Liver (tissue), 9 donors: ENCODE measurements around the gene PTER. TPM values are rescaled to one million over a fixed set of nuclear protein-coding genes. Genes with fewer than 3 reads are reported as not detected.

Experiments used
- DNase-seq: peaks from one replicate; pipeline ENCODE4 v3.0.0-alpha.2; 2017; ENCODE audit warnings: low spot score
- H3K27ac ChIP-seq, 2 donors: one replicate each; pipeline ENCODE4 v1.7.0; 2013; ENCODE audit warnings: inconsistent platforms in 2 of 2, low read length in 2 of 2, control low read depth in 1 of 2, low read depth in 1 of 2, mild to moderate bottlenecking in 1 of 2
- H3K27me3 ChIP-seq, 4 donors: one replicate each; pipeline versions ENCODE4 v1.6.1 to v1.7.0; 2013; ENCODE audit warnings: low read length in 3 of 4, inconsistent platforms in 1 of 4, mild to moderate bottlenecking in 1 of 4, moderate library complexity in 1 of 4; ENCODE audit not compliant: control insufficient read depth in 4 of 4, insufficient read depth in 4 of 4
- H3K36me3 ChIP-seq, 4 donors: one replicate each; pipeline versions ENCODE4 v1.6.1 to v1.7.0; 2013; ENCODE audit warnings: low read length in 3 of 4, mild to moderate bottlenecking in 3 of 4, low read depth in 1 of 4, moderate library complexity in 1 of 4; ENCODE audit not compliant: control insufficient read depth in 4 of 4, insufficient read depth in 3 of 4
- H3K4me1 ChIP-seq, 4 donors: one replicate each; pipeline versions ENCODE4 v1.6.1 to v1.7.0; 2013; ENCODE audit warnings: low read length in 3 of 4, mild to moderate bottlenecking in 3 of 4, moderate library complexity in 1 of 4; ENCODE audit not compliant: control insufficient read depth in 4 of 4, insufficient read depth in 4 of 4
- H3K4me3 ChIP-seq, 3 donors: one replicate each; pipeline versions ENCODE4 v1.6.1 to v1.7.0; 2013; ENCODE audit warnings: low read length in 3 of 3, control low read depth in 1 of 3, low read depth in 1 of 3, mild to moderate bottlenecking in 1 of 3
- H3K9ac ChIP-seq, 2 donors: one replicate each; pipeline ENCODE4 v1.7.0; 2013; ENCODE audit warnings: low read length in 2 of 2, mild to moderate bottlenecking in 2 of 2, moderate library complexity in 2 of 2, control low read depth in 1 of 2, low read depth in 1 of 2
- H3K9me3 ChIP-seq, 4 donors: one replicate each; pipeline versions ENCODE4 v1.6.1 to v1.7.0; 2013; ENCODE audit warnings: low read length in 3 of 4; ENCODE audit not compliant: control insufficient read depth in 4 of 4
- CTCF ChIP-seq: fragments of 150-350 bp; IDR thresholded peaks from 2 replicates; pipeline ENCODE4 v1.5.1; 2017; ENCODE audit warnings: improper control_type of control experiment, low read depth, low read length; ENCODE audit not compliant: missing input control
- EGR1 ChIP-seq, 2 donors: IDR thresholded peaks; 2 replicates each; pipeline ENCODE4 v1.6.1; 2016 to 2018; ENCODE audit warnings: antibody characterized with exemption in 2 of 2, low read depth in 2 of 2
- FOXA1 ChIP-seq: IDR thresholded peaks from 2 replicates; pipeline ENCODE4 v1.6.1; 2016; ENCODE audit warnings: antibody characterized with exemption
- FOXA2 ChIP-seq: IDR thresholded peaks from 2 replicates; pipeline ENCODE4 v1.6.1; 2016; ENCODE audit warnings: antibody characterized with exemption
- GABPA ChIP-seq, 2 donors: IDR thresholded peaks in 1 of 2; conservative IDR thresholded peaks in 1 of 2; 2 replicates each; pipeline ENCODE4 v1.6.1; 2016; ENCODE audit warnings: antibody characterized with exemption in 2 of 2, mild to moderate bottlenecking in 1 of 2, moderate library complexity in 1 of 2
- HNF4A ChIP-seq, 2 donors: conservative IDR thresholded peaks; 2 replicates each; pipeline ENCODE4 v1.6.1; 2016; ENCODE audit warnings: antibody characterized with exemption in 2 of 2, mild to moderate bottlenecking in 2 of 2
- HNF4G ChIP-seq: IDR thresholded peaks from 2 replicates; pipeline ENCODE4 v1.6.1; 2016; ENCODE audit warnings: antibody characterized with exemption
- JUND ChIP-seq, 2 donors: IDR thresholded peaks; 2 replicates each; pipeline ENCODE4 v1.6.1; 2016; ENCODE audit warnings: antibody characterized with exemption in 2 of 2
- NR2F2 ChIP-seq: IDR thresholded peaks from 2 replicates; pipeline ENCODE4 v1.6.1; 2016; ENCODE audit warnings: antibody characterized with exemption
- RAD21 ChIP-seq, 2 donors: IDR thresholded peaks; 2 replicates each; pipeline ENCODE4 v1.6.1; 2016; ENCODE audit warnings: antibody characterized with exemption in 2 of 2, mild to moderate bottlenecking in 2 of 2
- REST ChIP-seq: IDR thresholded peaks from 2 replicates; pipeline ENCODE4 v1.6.1; 2016; ENCODE audit warnings: antibody characterized with exemption, mild to moderate bottlenecking
- RXRA ChIP-seq, 2 donors: IDR thresholded peaks; 2 replicates each; pipeline ENCODE4 v1.6.1; 2017 to 2018; ENCODE audit warnings: antibody characterized with exemption in 2 of 2, mild to moderate bottlenecking in 1 of 2
- SP1 ChIP-seq: IDR thresholded peaks from 2 replicates; pipeline ENCODE4 v1.6.1; 2018; ENCODE audit warnings: antibody characterized with exemption, mild to moderate bottlenecking
- TAF1 ChIP-seq: conservative IDR thresholded peaks from 2 replicates; pipeline ENCODE4 v1.6.1; 2016; ENCODE audit warnings: antibody characterized with exemption, mild to moderate bottlenecking
- YY1 ChIP-seq: IDR thresholded peaks from 2 replicates; pipeline ENCODE4 v1.6.1; 2016; ENCODE audit warnings: antibody characterized with exemption, mild to moderate bottlenecking
- ZBTB33 ChIP-seq: IDR thresholded peaks from 2 replicates; pipeline ENCODE4 v1.6.1; 2016; ENCODE audit warnings: antibody characterized with exemption
- WGBS: extraction: QIAGEN DNeasy Blood & Tissue Kit; methylation state at CpG from one replicate; pipeline ENCODE4 v1.1.7; 2013; 5-methylcytosine and 5-hydroxymethylcytosine counted together
- polyA plus RNA-seq, 2 donors: library from polyadenylated mRNA; stranded (reverse) in 1 of 2; unstranded in 1 of 2; fragments of 200-250 nt in 1 of 2; fragments of >200 nt in 1 of 2; fragmentation: Nextera tagmentation in 1 of 2; extraction: Ambion mirVana in 1 of 2; gene quantifications; one replicate each; pipeline versions ENCODE4 v1.2.1 to v1.2.3, GENCODE V29; 2013 to 2015
- total RNA-seq, 2 donors: library from RNA; depleted of rRNA; stranded (reverse); fragments of >200 nt; gene quantifications; one replicate each; pipeline ENCODE4 v1.2.3, GENCODE V29; 2014
- TF ChIP-seq, protein P1 (sequence below): IDR thresholded peaks from 2 replicates; pipeline ENCODE4 v1.6.1; 2016; ENCODE audit warnings: antibody characterized with exemption
- donor health status: healthy.
- donor health status: healthy.
- donor health status: healthy.
- donor health status: healthy.
- donor health status: healthy.

The PTER gene
- total and polyA plus RNA-seq, 4 donors, result 4.4 to 15.7 (median 8.9) TPM

GRCh38 chr10:16497911-16498310 lies 61.1 kb downstream of the PTER start:
- no peaks in the 10 kb centered on the region for H3K27me3 ChIP-seq
- peaks cover 0 to 1% (median 0%) of the 10 kb centered on the region in 4 donors for H3K36me3 ChIP-seq
- no peak for TF ChIP-seq GABPA (IDR thresholded peaks at IDR 0.05 in 1 of 2, conservative IDR thresholded peaks at IDR 0.05 in 1 of 2)
- no peak for TF ChIP-seq FOXA2
- no peak for TF ChIP-seq TAF1
- TF ChIP-seq SP1, result no peak
- TF ChIP-seq HNF4A (conservative IDR thresholded peaks at IDR 0.05), result no peak
- no peak for TF ChIP-seq REST
- TF ChIP-seq RXRA (IDR thresholded peaks at IDR 0.05), result no peak
- no peak for TF ChIP-seq ZBTB33
- no peak for TF ChIP-seq NR2F2
- TF ChIP-seq, protein P1, sequence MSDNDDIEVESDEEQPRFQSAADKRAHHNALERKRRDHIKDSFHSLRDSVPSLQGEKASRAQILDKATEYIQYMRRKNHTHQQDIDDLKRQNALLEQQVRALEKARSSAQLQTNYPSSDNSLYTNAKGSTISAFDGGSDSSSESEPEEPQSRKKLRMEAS, result no peak
- no peak for TF ChIP-seq CTCF
- no peak for TF ChIP-seq RAD21 (IDR thresholded peaks at IDR 0.05)
- TF ChIP-seq HNF4G, result no peak
- TF ChIP-seq EGR1 (IDR thresholded peaks at IDR 0.05; ENCODE audit: low read depth in 2 of 2), result no peak
- no peak for TF ChIP-seq FOXA1
- TF ChIP-seq JUND (IDR thresholded peaks at IDR 0.05), result no peak
- no peak for TF ChIP-seq YY1
- DNase-seq, result no peak
- H3K9ac ChIP-seq, result no peak overlapping the region
- H3K4me1 ChIP-seq, result no peaks in the 10 kb centered on the region
- no peak overlapping the region for H3K4me3 ChIP-seq
- 95% methylated on average over 4 of the region's 4 CpGs for WGBS
- H3K9me3 ChIP-seq, result no peaks in the 10 kb centered on the region
- H3K27ac ChIP-seq, result no peak overlapping the region

DNA sequence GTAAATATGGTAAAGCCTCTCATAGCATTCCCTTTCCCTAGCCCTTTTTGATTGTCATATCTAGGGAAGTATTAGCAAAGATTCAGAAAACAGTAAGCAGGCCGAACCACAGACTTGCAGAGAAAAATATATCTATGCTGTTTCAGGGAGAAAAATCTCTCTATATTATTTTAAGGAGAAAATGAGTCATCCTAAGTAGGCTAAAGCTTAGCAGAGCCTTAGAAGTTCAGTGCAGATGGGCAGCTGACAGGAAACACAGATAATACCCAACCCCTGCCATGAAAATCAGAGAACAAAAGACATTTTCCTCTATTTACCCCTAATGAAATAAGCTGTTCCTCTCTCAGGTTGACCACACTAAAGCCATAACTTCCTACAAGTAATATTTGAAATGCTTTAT lies 68.4 kb downstream of the PTER start:
- Histone ChIP-seq H3K27ac (no peak overlapping the region), H3K27me3 (no peaks in the 10 kb centered on the region), H3K9me3 (no peaks in the 10 kb centered on the region), H3K9ac (no peak overlapping the region), H3K4me1 (no peaks in the 10 kb centered on the region), H3K36me3 (peaks cover 0 to 12% (median 5%) of the 10 kb centered on the region in 4 donors), H3K4me3 (no peak overlapping the region)
- 95% methylated on average over 1 of the region's 1 CpG for WGBS
- no peak for TF ChIP-seq GABPA (IDR thresholded peaks at IDR 0.05 in 1 of 2, conservative IDR thresholded peaks at IDR 0.05 in 1 of 2)
- TF ChIP-seq YY1, result no peak
- TF ChIP-seq JUND (IDR thresholded peaks at IDR 0.05), result no peak
- no peak for TF ChIP-seq ZBTB33
- no peak for TF ChIP-seq TAF1
- no peak for TF ChIP-seq EGR1 (IDR thresholded peaks at IDR 0.05; ENCODE audit: low read depth in 2 of 2)
- no peak for DNase-seq
